Measurements from ENCODE around the gene CPOX.

The CPOX gene

GRCh38 chr3:98536456-98537017 is 56.9 kb downstream of the CPOX start:
- no peak for DNase-seq (ENCODE audit: low read depth in 2 of 2)

- DNase-seq (ENCODE audit: low read depth in 2 of 2) = no peak
Measured at GRCh38 chr3:98534734-98535133, 58.7 kb downstream of the CPOX start.

GRCh38 chr3:98534168-98534567 is 59.2 kb downstream of the CPOX start:
- DNase-seq (ENCODE audit: low read depth in 2 of 2) = no peak

GRCh38 chr3:98532709-98533571 is 60.5 kb downstream of the CPOX start:
- DNase-seq (ENCODE audit: low read depth in 2 of 2) = no peak

- DNase-seq (ENCODE audit: low read depth in 2 of 2) = no peak
Measured at GRCh38 chr3:98532275-98532637, 61.2 kb downstream of the CPOX start.

GRCh38 chr3:98531622-98532274 is 61.7 kb downstream of the CPOX start, which contains the start of gene GPR15:
GPR15 (plus strand) TSS chr3:98531978; CDS start chr3:98532034, 56 bp downstream.
- DNase-seq (ENCODE audit: low read depth in 2 of 2) = no peak

GRCh38 chr3:98530676-98531075 is 62.7 kb downstream of the CPOX start:
- DNase-seq (ENCODE audit: low read depth in 2 of 2) = no peak

GRCh38 chr3:98529856-98530459 is 63.5 kb downstream of the CPOX start:
- no peak for DNase-seq (ENCODE audit: low read depth in 2 of 2)
